Breast epithelium (tissue), 4 donors: ENCODE measurements around the gene SYNGR3. TPM values are rescaled to one million over a fixed set of nuclear protein-coding genes. Genes with fewer than 3 reads are reported as not detected.

Experiments
- DNase-seq, 2 donors: peaks; one replicate each; pipeline ENCODE4 v3.0.0-alpha.2; 2019; ENCODE audit warnings: low spot score in 2 of 2
- H3K27ac ChIP-seq, 2 donors: fragments of 200-600 bp; sonication (generic) in 1 of 2; one replicate each; pipeline ENCODE4 v1.5.1; 2016 to 2019; ENCODE audit warnings: mild to moderate bottlenecking in 1 of 2
- H3K27me3 ChIP-seq, 2 donors: fragments of 200-600 bp; sonication (generic) in 1 of 2; one replicate each; pipeline versions ENCODE4 v1.5.1 to v1.6.0; 2017 to 2019; ENCODE audit warnings: control low read depth in 1 of 2, mild to moderate bottlenecking in 1 of 2
- H3K36me3 ChIP-seq: fragments of 200-600 bp; one replicate; pipeline ENCODE4 v1.5.1; 2019
- H3K4me1 ChIP-seq, 2 donors: fragments of 200-600 bp; sonication (generic); one replicate each; pipeline ENCODE4 v1.5.1; 2016 to 2019; ENCODE audit warnings: control low read depth in 1 of 2
- H3K4me3 ChIP-seq, 3 donors: fragments of 200-600 bp; sonication (generic); 1 replicate in 2 of 3; 2 replicates in 1 of 3; pipeline ENCODE4 v1.5.1; 2016 to 2019; ENCODE audit warnings: mild to moderate bottlenecking in 3 of 3, moderate library complexity in 2 of 3
- H3K9me3 ChIP-seq, 2 donors: fragments of 200-600 bp; sonication (generic) in 1 of 2; one replicate each; pipeline ENCODE4 v1.5.1; 2016 to 2019; ENCODE audit warnings: control low read depth in 1 of 2
- CTCF ChIP-seq, 3 donors: fragments of 450-650 bp; IDR thresholded peaks; one replicate each; pipeline ENCODE4 v1.5.1; 2016 to 2017; ENCODE audit warnings: antibody characterized with exemption in 3 of 3, mild to moderate bottlenecking in 3 of 3, moderate library complexity in 3 of 3
- POLR2A ChIP-seq: fragments of 450-650 bp; IDR thresholded peaks from one replicate; pipeline ENCODE4 v1.6.1; 2016; ENCODE audit warnings: antibody characterized with exemption, mild to moderate bottlenecking, moderate library complexity
- POLR2AphosphoS5 ChIP-seq, 3 donors: sonication (generic); formaldehyde crosslinking; IDR thresholded peaks; one replicate each; pipeline ENCODE4 v1.6.1; 2017; ENCODE audit warnings: antibody characterized with exemption in 3 of 3
- intact Hi-C: fragments of 100-400 bp; cut with DNase I; formaldehyde crosslinking; loops from one replicate; pipeline ENCODE4 v1.15.1; 2023; ENCODE audit warnings: low total_unique reads
- total RNA-seq, 3 donors: library from RNA; depleted of rRNA; stranded (reverse); fragments of >200 nt; gene quantifications; one replicate each; pipeline ENCODE4 v1.1.0, GENCODE V29; 2016

SYNGR3 gene
- total RNA-seq, 3 donors from 2014 or later = 0.44 to 2.0 (median 0.64) TPM

- H3K4me1 ChIP-seq = peaks cover 8 to 14% of the 10 kb centered on the region in 2 donors
- DNase-seq = no peak
- intact Hi-C loops = no loop called here
These were observed 5.2 kb upstream of the SYNGR3 start for GRCh38 chr16:1984347-1985225.

GRCh38 chr16:1985466-1986150 lies 4.2 kb upstream of the SYNGR3 start:
- Histone ChIP-seq H3K4me3 (peak overlapping the region in 1 of 3 donors; percentile 99), H3K27ac (no peak overlapping the region), H3K27me3 (peaks cover 5 to 26% of the 10 kb centered on the region in 2 donors), H3K9me3 (no peaks in the 10 kb centered on the region), H3K4me1 (peaks cover 13 to 14% of the 10 kb centered on the region in 2 donors), H3K36me3 (no peaks in the 10 kb centered on the region)
- DNase-seq = no peak
- intact Hi-C loops = no loop called here
- TF ChIP-seq POLR2AphosphoS5 (IDR thresholded peaks at IDR 0.05) = no peak
- TF ChIP-seq CTCF (IDR thresholded peaks at IDR 0.05) = no peak

More at GRCh38 chr16:1984347-1985225, 5.2 kb upstream of the SYNGR3 start:
- peak overlapping the region; percentile 70 to 79 for H3K27ac ChIP-seq
- H3K36me3 ChIP-seq = no peaks in the 10 kb centered on the region
- H3K9me3 ChIP-seq = no peaks in the 10 kb centered on the region
- peak overlapping the region; percentile 72 to 99 (median 85) for H3K4me3 ChIP-seq
- H3K27me3 ChIP-seq = peaks cover 2 to 26% of the 10 kb centered on the region in 2 donors
- TF ChIP-seq POLR2A (no peak), POLR2AphosphoS5 (IDR thresholded peaks at IDR 0.05) (no peak), CTCF (IDR thresholded peaks at IDR 0.05) (no peak)

- no peaks in the 10 kb centered on the region for H3K9me3 ChIP-seq
- peaks cover 5 to 25% of the 10 kb centered on the region in 2 donors for H3K27me3 ChIP-seq
- H3K4me3 ChIP-seq = no peak overlapping the region
- TF ChIP-seq POLR2AphosphoS5 (IDR thresholded peaks at IDR 0.05) (no peak), CTCF (IDR thresholded peaks at IDR 0.05) (no peak), POLR2A (no peak)
- H3K4me1 ChIP-seq = peaks cover 14 to 22% of the 10 kb centered on the region in 2 donors
- DNase-seq = no peak
- intact Hi-C loops = no loop called here
- no peaks in the 10 kb centered on the region for H3K36me3 ChIP-seq
- H3K27ac ChIP-seq = no peak overlapping the region
These were observed 2.6 kb upstream of the SYNGR3 start for GRCh38 chr16:1987198-1987597.

GRCh38 chr16:1990101-1990350 lies 256 bp downstream of the SYNGR3 start:
- Histone ChIP-seq H3K4me1 (peaks cover 4 to 20% of the 10 kb centered on the region in 2 donors), H3K36me3 (no peaks in the 10 kb centered on the region), H3K4me3 (peak overlapping the region in 2 of 3 donors; percentile 39 to 67), H3K27ac (no peak overlapping the region), H3K27me3 (peaks cover 5 to 25% of the 10 kb centered on the region in 2 donors), H3K9me3 (no peaks in the 10 kb centered on the region)
- TF ChIP-seq POLR2AphosphoS5 (IDR thresholded peaks at IDR 0.05) (no peak), CTCF (IDR thresholded peaks at IDR 0.05) (no peak), POLR2A (no peak)
- intact Hi-C loops = no loop called here
- no peak for DNase-seq
